KOPT-K1 (cell line): Measurements from ENCODE around the gene ATP6V1D.
"Not testable (repeated sequence)": the region's sequence is repeated elsewhere in the genome, so short reads cannot be mapped to it uniquely, and the experiment has no call there.

Experiments
- H3K27ac ChIP-seq: fragments of 200-600 bp; sonication (generic); 2 replicates; pipeline ENCODE4 v1.5.1; 2016; ENCODE audit warnings: antibody characterized with exemption, mild to moderate bottlenecking, low read depth, low read length; ENCODE audit not compliant: poor library complexity, severe bottlenecking
- H3K36me3 ChIP-seq: fragments of 200-600 bp; sonication (generic); 2 replicates; pipeline ENCODE4 v1.5.1; 2017; ENCODE audit warnings: antibody characterized with exemption, mild to moderate bottlenecking, low read length, moderate library complexity; ENCODE audit not compliant: insufficient read depth
- H3K9me3 ChIP-seq: fragments of 200-600 bp; sonication (generic); 2 replicates; pipeline ENCODE4 v1.5.1; 2017; ENCODE audit warnings: antibody characterized with exemption, low read length, mild to moderate bottlenecking; ENCODE audit not compliant: insufficient read depth, poor library complexity, severe bottlenecking

Gene ATP6V1D

DNA sequence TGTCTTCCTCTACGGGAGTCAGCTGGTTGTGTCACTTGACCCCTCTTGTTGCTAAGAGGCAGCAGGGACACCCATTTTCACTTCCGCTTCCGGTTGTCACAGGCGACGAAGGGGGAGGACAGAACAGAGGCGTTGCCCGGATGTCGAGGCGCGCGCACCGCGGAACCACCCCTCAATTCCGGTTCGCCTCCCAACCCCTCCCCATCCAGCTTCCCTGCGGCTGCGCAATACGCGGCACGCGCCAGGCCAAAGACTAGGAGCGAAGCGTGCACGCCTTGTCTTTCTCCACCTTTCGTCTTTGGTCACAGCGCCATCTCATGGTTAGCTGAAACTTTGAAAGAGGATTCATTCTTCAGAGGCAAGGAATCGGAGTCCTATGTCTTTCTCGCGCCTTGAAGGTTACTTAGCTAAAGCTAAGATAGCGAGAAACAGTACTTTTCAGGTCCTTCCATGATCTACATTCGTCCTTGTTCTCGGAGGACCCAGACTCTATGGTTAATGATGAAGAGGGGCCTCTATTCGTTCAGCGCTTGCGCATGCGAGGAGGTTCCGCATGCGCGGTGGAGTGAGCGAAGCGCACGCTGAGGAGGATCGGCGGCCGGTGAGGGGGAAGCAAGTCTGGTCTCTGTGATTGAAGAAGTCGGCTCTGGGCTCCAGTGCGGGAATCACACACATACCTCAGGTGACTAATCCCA, at the start of gene ATP6V1D, which contains the start of gene EIF2S1:
Gene ATP6V1D, minus strand, starts transcription at position 30 of the 695 bp plus-strand sequence. CDS start 106 bp downstream, outside the sequence.
Gene EIF2S1, plus strand, starts transcription at position 554 of the 695 bp plus-strand sequence. CDS start 4,440 bp downstream, outside the sequence.
- Histone ChIP-seq H3K9me3 (no peaks in the 10 kb centered on the region), H3K27ac (peak within 1 kb of the TSS; percentile 94), H3K36me3 (peaks cover 27% of the 10 kb centered on the region)

DNA sequence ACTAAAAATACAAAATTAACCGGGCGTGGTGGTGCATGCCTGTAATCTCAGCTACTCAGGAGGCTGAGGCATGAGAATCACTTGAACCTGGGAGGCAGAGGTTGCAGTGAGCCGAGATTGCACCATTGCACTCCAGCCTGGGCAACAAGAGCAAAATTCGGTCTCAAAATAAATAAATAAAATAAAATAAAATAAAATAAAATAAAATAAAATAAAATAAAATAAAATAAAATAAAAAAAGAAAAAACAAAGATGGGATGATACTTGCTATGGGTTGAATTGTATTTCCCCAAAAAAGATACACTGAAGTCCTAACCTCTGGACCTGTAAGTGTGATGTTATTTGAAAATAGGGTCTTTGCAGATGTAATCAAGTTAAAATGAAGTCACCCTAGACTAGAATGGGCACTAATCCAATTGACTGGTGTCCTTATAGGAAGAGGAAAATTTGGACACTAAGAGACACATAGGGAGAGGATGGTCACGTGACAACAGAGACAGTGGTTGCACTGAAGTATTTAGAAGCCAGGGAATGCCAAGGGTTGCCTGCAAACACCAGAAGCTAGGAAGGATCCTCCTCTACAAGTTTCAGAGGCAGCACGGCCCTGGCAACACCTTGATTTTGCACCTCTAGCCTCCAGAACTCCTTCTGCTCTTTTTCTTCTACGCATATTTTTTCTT, 48.7 kb upstream of the ATP6V1D start:
- H3K9me3 ChIP-seq, H3K27ac ChIP-seq, H3K36me3 ChIP-seq: not testable (repeated sequence)

DNA sequence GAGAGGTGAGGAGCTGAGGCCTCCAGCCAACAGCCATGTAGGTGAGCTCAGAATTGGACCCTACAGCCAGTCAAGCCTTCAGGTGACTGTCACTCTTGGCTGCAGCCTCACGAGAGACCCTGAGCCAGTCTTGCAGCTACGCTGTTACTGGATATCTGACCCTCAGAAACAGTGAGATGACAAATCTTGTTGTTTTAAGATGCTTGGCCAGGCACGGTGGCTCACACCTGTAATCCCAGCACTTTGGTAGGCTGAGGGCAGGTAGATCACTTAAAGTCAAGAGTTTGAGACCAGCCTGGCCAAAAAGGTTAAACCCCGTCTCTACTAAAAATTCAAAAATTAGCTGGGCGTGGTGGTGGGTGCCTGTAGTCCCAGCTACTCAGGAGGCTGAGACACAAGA, 46.2 kb upstream of the ATP6V1D start:
- Histone ChIP-seq H3K36me3 (no peaks in the 10 kb centered on the region), H3K9me3 (no peaks in the 10 kb centered on the region), H3K27ac (no peak overlapping the region)

DNA sequence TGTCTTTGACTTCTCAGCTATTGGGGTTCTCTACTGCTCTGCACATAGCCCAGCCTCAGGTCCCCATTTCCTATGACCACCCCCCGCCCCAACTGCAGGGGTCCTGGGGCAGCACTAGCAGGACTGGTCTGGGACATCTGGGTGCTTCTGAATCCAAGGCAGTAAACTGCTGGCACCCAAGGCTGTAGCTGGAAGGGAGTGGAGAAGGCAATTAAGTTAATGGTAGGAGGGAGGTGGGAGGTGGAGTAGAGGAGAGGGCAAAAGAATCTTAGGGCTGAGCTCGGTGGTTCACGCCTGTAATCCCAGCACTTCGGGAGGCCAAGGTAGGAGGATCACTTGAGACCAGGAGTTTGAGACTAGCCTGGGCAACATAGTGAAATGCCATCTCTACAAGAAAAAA, 40.8 kb upstream of the ATP6V1D start:
- H3K27ac ChIP-seq: no peak overlapping the region
- no peaks in the 10 kb centered on the region for H3K36me3 ChIP-seq
- no peaks in the 10 kb centered on the region for H3K9me3 ChIP-seq

DNA sequence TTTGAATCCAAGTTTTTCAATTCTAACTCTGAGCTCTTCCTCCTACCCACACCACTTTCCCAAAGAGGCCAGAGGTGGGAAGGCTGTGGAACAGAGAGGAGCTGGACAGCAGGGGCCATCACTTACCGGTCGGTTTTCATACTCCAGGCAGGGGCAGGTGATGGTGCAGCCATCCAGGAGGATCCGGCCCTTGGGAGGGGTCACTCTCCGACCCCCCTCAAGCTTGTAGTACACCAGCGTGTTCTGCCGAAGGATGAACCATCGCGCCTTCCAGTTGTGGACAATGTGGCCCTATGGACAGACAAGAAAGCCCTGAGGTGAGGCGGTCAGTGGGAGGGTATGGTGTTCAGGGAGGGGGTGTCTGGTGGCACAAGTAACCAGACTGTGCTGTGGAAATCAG, 37.9 kb upstream of the ATP6V1D start:
- Histone ChIP-seq H3K27ac (no peak overlapping the region), H3K36me3 (no peaks in the 10 kb centered on the region), H3K9me3 (no peaks in the 10 kb centered on the region)

DNA sequence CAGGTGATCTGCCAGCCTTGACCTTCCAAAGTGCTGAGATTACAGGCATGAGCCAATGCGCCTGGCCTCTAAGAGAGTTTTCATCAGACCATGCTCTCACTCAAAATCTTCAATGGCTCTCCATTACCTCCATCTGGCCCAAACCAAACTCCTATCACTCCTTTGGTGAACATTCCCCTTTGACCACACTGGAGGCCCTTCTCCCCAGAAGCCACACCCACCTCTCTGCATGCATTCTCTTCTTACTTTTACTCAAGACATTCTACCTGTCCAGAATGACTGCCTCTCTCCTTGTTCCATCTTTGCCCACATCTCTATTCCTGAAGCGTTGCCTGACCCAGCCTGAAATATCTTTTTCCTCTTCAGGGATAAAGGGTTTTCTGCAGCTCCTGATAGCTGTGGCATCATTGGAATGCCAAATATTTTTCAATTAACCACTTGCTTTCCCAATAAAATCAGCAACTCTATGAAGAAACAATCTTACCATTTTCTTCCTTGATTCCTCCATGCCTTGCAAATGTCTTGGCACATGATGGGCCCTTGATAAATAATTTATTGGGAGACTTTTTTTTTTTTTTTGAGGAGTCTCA, 36.9 kb upstream of the ATP6V1D start:
- H3K27ac ChIP-seq: no peak overlapping the region
- H3K9me3 ChIP-seq: no peaks in the 10 kb centered on the region

DNA sequence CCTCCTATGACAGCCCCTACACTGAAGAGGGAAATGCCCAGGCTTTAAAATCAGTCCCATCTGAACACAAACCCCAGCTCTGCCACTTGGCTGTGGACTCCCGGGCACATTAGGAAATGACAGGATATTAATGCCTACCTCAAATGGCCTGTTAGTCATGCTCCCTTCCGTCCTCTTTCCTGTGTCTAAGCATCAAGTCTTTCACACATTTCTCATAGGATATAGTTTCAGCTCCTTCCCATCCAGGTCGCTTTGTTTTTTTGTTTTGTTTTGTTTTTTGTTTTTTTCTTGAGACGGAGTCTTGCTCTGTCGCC, 36.2 kb upstream of the ATP6V1D start:
- no peaks in the 10 kb centered on the region for H3K36me3 ChIP-seq
- H3K9me3 ChIP-seq: no peaks in the 10 kb centered on the region
- no peak overlapping the region for H3K27ac ChIP-seq

More for the DNA sequence above, 36.9 kb upstream of the ATP6V1D start:
- no peaks in the 10 kb centered on the region for H3K36me3 ChIP-seq

DNA sequence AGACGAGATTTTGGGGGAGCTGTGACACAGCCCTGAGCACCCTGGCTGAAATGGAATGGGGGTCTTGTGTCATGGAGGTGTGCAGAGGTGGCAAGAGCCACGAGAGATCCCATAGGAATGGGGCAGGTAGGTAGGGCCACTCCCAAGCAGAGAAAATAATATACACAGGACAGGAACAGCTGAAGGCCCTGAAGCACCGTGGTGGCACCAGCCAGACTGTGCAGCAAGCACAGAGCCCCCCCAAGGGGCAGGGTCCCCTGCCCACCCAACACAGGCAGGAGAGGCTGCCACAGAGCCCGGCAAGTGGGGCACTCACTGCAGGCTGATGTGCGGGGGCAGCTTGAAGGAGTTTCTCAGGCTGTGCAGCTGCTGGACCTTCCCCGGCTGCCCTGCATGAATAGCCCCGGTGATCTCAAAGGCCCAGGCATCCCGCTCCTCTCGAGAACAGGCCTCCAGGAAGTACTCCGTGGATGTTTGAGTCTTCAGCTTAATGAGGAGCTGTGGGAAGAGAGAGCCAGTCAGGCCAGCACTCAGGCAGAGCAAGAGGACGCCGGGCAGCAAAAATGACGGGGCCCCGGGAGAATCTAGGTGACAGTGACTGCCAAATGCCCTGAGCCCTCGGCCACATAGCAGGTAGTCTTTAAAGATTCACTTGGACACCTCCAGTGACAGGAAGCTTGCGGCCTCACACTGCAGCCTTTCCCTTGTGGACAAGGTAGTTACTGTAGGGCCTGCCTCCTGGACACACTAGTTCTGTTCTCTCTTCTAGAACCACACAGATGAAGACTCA, 35.7 kb upstream of the ATP6V1D start:
- Histone ChIP-seq H3K36me3 (no peaks in the 10 kb centered on the region), H3K27ac (no peak overlapping the region), H3K9me3 (no peaks in the 10 kb centered on the region)

DNA sequence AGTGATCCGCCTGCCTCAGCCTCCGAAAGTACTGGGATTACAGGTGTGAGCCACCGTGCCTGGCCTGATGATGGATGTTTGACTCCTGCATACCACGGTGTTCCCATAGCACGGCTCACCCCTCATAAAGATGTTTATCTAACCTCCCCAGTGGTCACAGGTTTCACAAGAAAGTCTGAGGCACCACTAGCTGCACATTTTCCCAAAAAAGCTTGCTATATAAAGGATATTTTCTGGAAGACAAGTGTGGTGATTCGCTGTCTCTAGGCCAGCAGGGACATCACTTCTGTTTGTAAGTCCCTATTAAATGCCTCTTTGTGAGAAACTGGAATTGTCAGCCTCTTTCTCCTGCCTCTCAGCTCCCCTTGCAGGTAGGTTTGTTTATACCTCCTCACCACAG, 34.1 kb upstream of the ATP6V1D start:
- H3K36me3 ChIP-seq: no peaks in the 10 kb centered on the region
- no peak overlapping the region for H3K27ac ChIP-seq
- no peaks in the 10 kb centered on the region for H3K9me3 ChIP-seq

DNA sequence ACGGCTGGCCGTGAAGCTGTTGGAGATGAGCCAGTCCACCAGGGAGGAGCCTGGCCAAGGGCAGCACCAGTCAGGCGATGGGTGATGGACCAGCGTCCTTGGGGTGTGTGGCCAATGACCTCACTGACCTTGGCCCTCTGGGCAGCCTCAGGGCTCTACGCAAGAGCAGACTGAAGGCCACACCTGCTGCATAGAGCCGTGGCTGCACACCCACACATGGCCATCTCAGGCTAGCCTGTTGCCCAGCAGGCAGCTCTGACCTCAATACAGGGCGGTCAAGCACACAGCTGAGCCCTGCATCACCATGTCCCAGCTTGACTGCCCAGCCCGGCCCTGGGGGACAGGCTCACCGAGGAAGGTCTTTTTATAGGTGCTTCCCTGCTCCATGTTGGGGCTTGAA, 33.2 kb upstream of the ATP6V1D start:
- Histone ChIP-seq H3K9me3 (no peaks in the 10 kb centered on the region), H3K27ac (no peak overlapping the region), H3K36me3 (peaks cover 5% of the 10 kb centered on the region; the same call in 1 of the 2 replicates)

DNA sequence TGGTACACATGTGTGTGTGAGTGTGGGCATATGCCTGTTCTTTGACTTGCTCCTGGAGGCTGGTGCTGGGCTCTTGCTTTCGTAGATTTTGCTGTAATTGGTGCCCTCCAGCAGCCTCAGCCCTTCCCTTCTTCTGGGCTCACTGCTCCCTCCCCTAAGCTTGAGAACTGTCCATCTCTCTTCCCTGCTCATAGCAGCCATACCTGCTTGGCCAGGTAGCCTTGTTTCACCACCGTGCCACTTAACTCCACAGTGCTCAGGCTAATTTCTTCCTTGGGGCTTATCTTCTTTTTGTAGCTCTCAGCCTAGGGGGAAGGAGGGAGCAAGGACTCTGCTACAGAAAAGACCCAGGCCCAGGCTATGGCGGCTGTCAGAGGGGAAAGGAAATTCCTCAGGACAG, 32.5 kb upstream of the ATP6V1D start:
- peak overlapping the region; percentile 68 for H3K27ac ChIP-seq
- no peaks in the 10 kb centered on the region for H3K9me3 ChIP-seq
- peaks cover 12% of the 10 kb centered on the region for H3K36me3 ChIP-seq

DNA sequence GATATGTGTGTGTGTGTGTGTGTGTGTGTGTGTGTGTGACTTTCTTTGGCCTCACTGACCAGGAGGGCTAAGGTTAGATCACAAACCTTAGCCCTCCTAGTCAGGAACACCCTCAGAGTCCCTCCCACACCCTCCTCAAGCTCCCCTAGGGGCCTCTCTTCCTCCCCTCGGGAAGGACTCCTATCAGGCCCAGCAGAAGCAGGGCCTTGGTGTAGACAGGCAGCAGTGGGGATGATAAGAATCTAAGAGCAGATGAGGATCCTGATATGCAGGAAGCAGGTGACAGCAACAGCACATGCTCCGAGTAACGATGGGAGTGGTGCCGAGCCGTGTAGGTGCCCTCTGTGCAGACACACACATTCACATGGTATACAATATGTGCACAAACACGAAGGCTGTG, 31.7 kb upstream of the ATP6V1D start:
- Histone ChIP-seq H3K27ac (peak overlapping the region; percentile 68), H3K9me3 (no peaks in the 10 kb centered on the region), H3K36me3 (peaks cover 20% of the 10 kb centered on the region)

DNA sequence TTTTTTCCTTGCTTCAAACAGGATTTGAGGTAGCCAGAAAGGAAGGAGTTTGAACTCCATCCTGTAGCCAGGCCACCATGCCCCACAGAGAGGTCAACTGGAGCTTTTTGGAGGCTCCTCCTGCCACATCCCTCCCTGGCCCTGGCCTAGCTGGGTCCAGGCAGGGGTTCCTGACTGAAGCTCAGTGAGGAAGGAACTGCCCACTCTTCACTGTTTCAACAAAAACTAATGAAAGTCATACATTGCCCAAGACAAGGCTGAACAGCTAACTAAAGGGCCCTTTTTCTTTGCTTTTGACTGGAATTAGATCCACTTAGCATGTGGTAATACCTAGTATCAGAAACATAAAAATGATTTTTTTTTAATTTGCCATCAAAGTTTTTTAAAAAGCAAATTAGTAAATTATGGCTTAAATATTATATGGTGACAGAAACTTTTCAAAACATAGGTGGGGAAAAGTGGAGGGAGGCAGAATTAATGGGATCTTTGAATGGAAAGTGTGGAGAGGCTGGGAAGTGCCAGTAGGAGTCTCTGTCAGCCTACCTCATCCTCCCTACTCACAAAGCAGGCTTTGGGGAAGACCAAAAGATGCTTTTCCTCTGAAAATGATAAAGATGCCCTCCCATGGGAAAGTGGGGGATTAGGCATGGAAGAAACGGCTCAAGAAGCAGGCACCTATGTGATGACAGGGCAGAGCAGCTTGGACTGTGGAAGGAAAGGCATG, 30.4 kb upstream of the ATP6V1D start:
- Histone ChIP-seq H3K36me3 (peaks cover 33% of the 10 kb centered on the region), H3K9me3 (no peaks in the 10 kb centered on the region), H3K27ac (peak overlapping the region; percentile 68)

DNA sequence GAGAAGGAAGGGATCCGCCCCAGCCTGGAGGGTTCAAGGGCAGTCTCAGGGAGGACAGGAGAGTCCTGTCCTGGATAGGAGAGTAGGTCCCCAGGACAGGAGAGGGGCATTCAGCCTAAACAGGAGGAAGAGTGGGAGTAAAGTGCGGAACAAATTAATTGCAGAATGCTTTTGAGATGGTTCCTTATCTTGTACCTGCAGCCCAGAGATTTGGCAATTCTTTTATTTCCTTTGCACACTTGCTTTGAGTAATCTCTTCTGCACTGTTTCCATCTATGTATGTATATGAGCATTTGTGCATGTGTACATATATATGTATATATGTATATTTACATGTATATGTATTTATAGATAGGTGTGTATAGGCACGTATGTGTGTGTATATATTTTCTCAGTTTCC, 29.7 kb upstream of the ATP6V1D start:
- Histone ChIP-seq H3K27ac (no peak overlapping the region), H3K36me3 (peaks cover 40% of the 10 kb centered on the region), H3K9me3 (no peaks in the 10 kb centered on the region)
